HG02973 (cell line): ENCODE results near the gene MYO7A.

Experiments used
- ATAC-seq: cut with Tn5 transposase; IDR thresholded peaks from one replicate; pipeline ENCODE4 v1.9.1; 2021; ENCODE audit warnings: moderate library complexity; ENCODE audit not compliant: unreplicated experiment

MYO7A gene

GRCh38 chr11:77211594-77212251, 83.7 kb downstream of the MYO7A start:
- no peak for ATAC-seq

- no peak for ATAC-seq
Observed at GRCh38 chr11:77212314-77213007, 84.4 kb downstream of the MYO7A start.

GRCh38 chr11:77213029-77213579, 85.1 kb downstream of the MYO7A start:
- ATAC-seq, result no peak

GRCh38 chr11:77213589-77214428, 85.8 kb downstream of the MYO7A start:
- no peak for ATAC-seq

GRCh38 chr11:77214557-77214956, 86.5 kb downstream of the MYO7A start:
- ATAC-seq, result no peak

- no peak for ATAC-seq
Observed at GRCh38 chr11:77215106-77215505, 87.1 kb downstream of the MYO7A start.

- ATAC-seq, result no peak
Observed at GRCh38 chr11:77217156-77217555, 89.1 kb downstream of the MYO7A start.

- ATAC-seq, result no peak
Observed at GRCh38 chr11:77223797-77224196, 95.8 kb downstream of the MYO7A start.

- no peak for ATAC-seq
Observed at GRCh38 chr11:77230878-77231605, 103.0 kb downstream of the MYO7A start.

- ATAC-seq, result no peak
Observed at GRCh38 chr11:77231800-77232199, 103.8 kb downstream of the MYO7A start.

- ATAC-seq, result no peak
Observed at GRCh38 chr11:77232242-77232641, 104.2 kb downstream of the MYO7A start.

GRCh38 chr11:77233011-77233410, 105.0 kb downstream of the MYO7A start:
- no peak for ATAC-seq

GRCh38 chr11:77236901-77237300, 108.9 kb downstream of the MYO7A start:
- ATAC-seq, result no peak

GRCh38 chr11:77244277-77245027, 116.4 kb downstream of the MYO7A start:
- no peak for ATAC-seq

GRCh38 chr11:77249427-77249826, 121.4 kb downstream of the MYO7A start:
- no peak for ATAC-seq

- no peak for ATAC-seq
Observed at GRCh38 chr11:77250881-77251640, 123.0 kb downstream of the MYO7A start.

- ATAC-seq, result no peak
Observed at GRCh38 chr11:77252555-77253270, 124.7 kb downstream of the MYO7A start.

GRCh38 chr11:77253690-77254089, 125.6 kb downstream of the MYO7A start:
- no peak for ATAC-seq

- ATAC-seq, result no peak
Observed at GRCh38 chr11:77259641-77260040, 131.6 kb downstream of the MYO7A start.
